Mesodermal cell (in vitro differentiated cells): ENCODE results near the gene RPL38.

ENCODE experiments used
- H3K27ac ChIP-seq: 2 replicates; pipeline ENCODE4 v1.7.0; 2013; ENCODE audit warnings: mild to moderate bottlenecking, low read depth, low read length, moderate library complexity; ENCODE audit not compliant: severe bottlenecking
- H3K36me3 ChIP-seq: 2 replicates; pipeline ENCODE4 v1.7.1; 2013; ENCODE audit warnings: mild to moderate bottlenecking, low read length, moderate library complexity; ENCODE audit not compliant: control insufficient read depth, insufficient read depth
- H3K4me1 ChIP-seq: one replicate; pipeline ENCODE4 v1.7.1; 2013; ENCODE audit warnings: mild to moderate bottlenecking, low read length; ENCODE audit not compliant: insufficient read depth, control insufficient read depth, poor library complexity, severe bottlenecking
- H3K4me3 ChIP-seq: 2 replicates; pipeline ENCODE4 v1.7.0; 2013; ENCODE audit warnings: low read length, control low read depth, mild to moderate bottlenecking; ENCODE audit not compliant: insufficient read depth, poor library complexity, severe bottlenecking; ENCODE audit errors: extremely low read depth
- H3K9me3 ChIP-seq: 2 replicates; pipeline ENCODE4 v1.7.1; 2013; ENCODE audit warnings: mild to moderate bottlenecking, low read length, moderate library complexity; ENCODE audit not compliant: control insufficient read depth
- WGBS, 2 experiments: methylation state at CpG; one replicate each; pipeline ENCODE4 v1.1.5; 2013; ENCODE audit warnings: missing lambda C conversion rate in 2 of 2; ENCODE audit not compliant: insufficient coverage in 2 of 2; 5-methylcytosine and 5-hydroxymethylcytosine counted together

RPL38 gene

GRCh38 chr17:74217888-74218287, 14.4 kb downstream of the RPL38 start:
- Histone ChIP-seq H3K36me3 (no peaks in the 10 kb centered on the region), H3K4me3 (no peak overlapping the region), H3K4me1 (no peaks in the 10 kb centered on the region), H3K27ac (no peak overlapping the region), H3K9me3 (no peaks in the 10 kb centered on the region)
- WGBS, 2 experiments, result 100% methylated on average over 1 of the region's 2 CpGs; no CpG with 5 or more reads in 1 of the 2 experiments

GRCh38 chr17:74218436-74218835, 15.0 kb downstream of the RPL38 start:
- H3K27ac ChIP-seq, result no peak overlapping the region
- no peaks in the 10 kb centered on the region for H3K9me3 ChIP-seq
- 90 to 97% methylated on average over 3 to 5 of the region's 8 CpGs for WGBS, 2 experiments
- no peak overlapping the region for H3K4me3 ChIP-seq
- no peaks in the 10 kb centered on the region for H3K36me3 ChIP-seq
- H3K4me1 ChIP-seq, result no peaks in the 10 kb centered on the region

- no peak overlapping the region for H3K4me3 ChIP-seq
- WGBS, 2 experiments, result 73 to 100% methylated on average over 1 of the region's 3 CpGs
Observed at GRCh38 chr17:74219576-74220133, 16.2 kb downstream of the RPL38 start.

GRCh38 chr17:74220219-74220618, 16.7 kb downstream of the RPL38 start:
- H3K4me1 ChIP-seq, result peaks cover 2% of the 10 kb centered on the region
- no peak overlapping the region for H3K27ac ChIP-seq
- 100% methylated on average over 1 to 2 of the region's 2 CpGs for WGBS, 2 experiments
- no peak overlapping the region for H3K4me3 ChIP-seq
- no peaks in the 10 kb centered on the region for H3K36me3 ChIP-seq
- no peaks in the 10 kb centered on the region for H3K9me3 ChIP-seq

More at GRCh38 chr17:74219576-74220133, 16.2 kb downstream of the RPL38 start:
- Histone ChIP-seq H3K27ac (no peak overlapping the region), H3K36me3 (no peaks in the 10 kb centered on the region), H3K4me1 (peaks cover 2% of the 10 kb centered on the region), H3K9me3 (no peaks in the 10 kb centered on the region)

- no peak overlapping the region for H3K27ac ChIP-seq
- no peaks in the 10 kb centered on the region for H3K9me3 ChIP-seq
- H3K4me3 ChIP-seq, result no peak overlapping the region
- WGBS, 2 experiments, result 90 to 96% methylated on average over 13 to 15 of the region's 16 CpGs
- peaks cover 2% of the 10 kb centered on the region for H3K4me1 ChIP-seq
- no peaks in the 10 kb centered on the region for H3K36me3 ChIP-seq
Observed at GRCh38 chr17:74220946-74221818, 17.7 kb downstream of the RPL38 start.

- no peak overlapping the region for H3K4me3 ChIP-seq
- H3K36me3 ChIP-seq, result no peaks in the 10 kb centered on the region
- H3K4me1 ChIP-seq, result peaks cover 2% of the 10 kb centered on the region
- 88 to 91% methylated on average over 13 of the region's 13 CpGs for WGBS, 2 experiments
- H3K27ac ChIP-seq, result no peak overlapping the region
- no peaks in the 10 kb centered on the region for H3K9me3 ChIP-seq
Observed at GRCh38 chr17:74222399-74222798, 18.9 kb downstream of the RPL38 start.

- H3K4me3 ChIP-seq, result no peak overlapping the region
- H3K9me3 ChIP-seq, result no peaks in the 10 kb centered on the region
- WGBS, 2 experiments, result 82 to 93% methylated on average over 14 of the region's 14 CpGs
- H3K4me1 ChIP-seq, result peaks cover 2% of the 10 kb centered on the region
- no peak overlapping the region for H3K27ac ChIP-seq
- no peaks in the 10 kb centered on the region for H3K36me3 ChIP-seq
Observed at GRCh38 chr17:74223901-74224300, 20.4 kb downstream of the RPL38 start.

GRCh38 chr17:74224959-74225725, 21.7 kb downstream of the RPL38 start:
- Histone ChIP-seq H3K4me3 (no peak overlapping the region), H3K27ac (no peak overlapping the region), H3K4me1 (peaks cover 2% of the 10 kb centered on the region), H3K9me3 (no peaks in the 10 kb centered on the region), H3K36me3 (no peaks in the 10 kb centered on the region)
- 91 to 96% methylated on average over 13 to 19 of the region's 20 CpGs for WGBS, 2 experiments

GRCh38 chr17:74226252-74226651, 22.8 kb downstream of the RPL38 start:
- Histone ChIP-seq H3K36me3 (no peaks in the 10 kb centered on the region), H3K9me3 (no peaks in the 10 kb centered on the region), H3K4me1 (peaks cover 2% of the 10 kb centered on the region), H3K4me3 (no peak overlapping the region), H3K27ac (no peak overlapping the region)
- 85 to 90% methylated on average over 6 of the region's 6 CpGs for WGBS, 2 experiments

GRCh38 chr17:74227271-74228080, 24.0 kb downstream of the RPL38 start:
- no peaks in the 10 kb centered on the region for H3K9me3 ChIP-seq
- no peaks in the 10 kb centered on the region for H3K36me3 ChIP-seq
- no peak overlapping the region for H3K4me3 ChIP-seq
- no peak overlapping the region for H3K27ac ChIP-seq
- 87 to 95% methylated on average over 6 to 8 of the region's 10 CpGs for WGBS, 2 experiments
- H3K4me1 ChIP-seq, result peaks cover 2% of the 10 kb centered on the region
